ENCODE data around the gene CD1C.
A peak's percentile ranks its signal among the peaks of the same experiment; 100 is the strongest.

CD1C gene

GRCh38 chr1:158283965-158284364 lies 5.8 kb upstream of the CD1C start:
- no peak for DNase-seq (ENCODE audit: insufficient read length)
- TF ChIP-seq TAF1 (IDR thresholded peaks at IDR 0.05; ENCODE audit: borderline replicate concordance, low read depth, low read length) (no peak), POLR2A (IDR thresholded peaks at IDR 0.05; ENCODE audit: low read depth, low read length) (no peak), POLR2AphosphoS5 (IDR thresholded peaks at IDR 0.05; ENCODE audit: low read depth, low read length) (no peak)
- FAIRE-seq = peak; percentile 88

- TF ChIP-seq POLR2AphosphoS5 (IDR thresholded peaks at IDR 0.05; ENCODE audit: low read depth, low read length) (0 out of 2 replicates have a peak, but pooled peaks have one; percentile 16), POLR2A (IDR thresholded peaks at IDR 0.05; ENCODE audit: low read depth, low read length) (no peak)
- DNase-seq (ENCODE audit: insufficient read length) (no peak), FAIRE-seq (peak; percentile 91)
These were observed 3.9 kb upstream of the CD1C start for GRCh38 chr1:158285756-158286241.

- FAIRE-seq = no peak
- no peak for DNase-seq (ENCODE audit: insufficient read length)
- TF ChIP-seq TAF1 (IDR thresholded peaks at IDR 0.05; ENCODE audit: borderline replicate concordance, low read depth, low read length) (no peak), POLR2A (IDR thresholded peaks at IDR 0.05; ENCODE audit: low read depth, low read length) (no peak), POLR2AphosphoS5 (IDR thresholded peaks at IDR 0.05; ENCODE audit: low read depth, low read length) (no peak)
These were observed 3.2 kb upstream of the CD1C start for GRCh38 chr1:158286487-158286886.

- TF ChIP-seq POLR2AphosphoS5 (IDR thresholded peaks at IDR 0.05; ENCODE audit: low read depth, low read length) = no peak
- no peak for TF ChIP-seq TAF1 (IDR thresholded peaks at IDR 0.05; ENCODE audit: borderline replicate concordance, low read depth, low read length)
- no peak for TF ChIP-seq POLR2A (IDR thresholded peaks at IDR 0.05; ENCODE audit: low read depth, low read length)
- FAIRE-seq (peak; percentile 91), DNase-seq (ENCODE audit: insufficient read length) (no peak)
These were observed 2.8 kb upstream of the CD1C start for GRCh38 chr1:158286941-158287346.

- no peak for DNase-seq (ENCODE audit: insufficient read length)
- TF ChIP-seq POLR2A (IDR thresholded peaks at IDR 0.05; ENCODE audit: low read depth, low read length) (no peak), POLR2AphosphoS5 (IDR thresholded peaks at IDR 0.05; ENCODE audit: low read depth, low read length) (no peak), TAF1 (IDR thresholded peaks at IDR 0.05; ENCODE audit: borderline replicate concordance, low read depth, low read length) (no peak)
- FAIRE-seq = no peak
These were observed 660 bp downstream of the CD1C start for GRCh38 chr1:158290321-158290844.

GRCh38 chr1:158295791-158296190 lies 6.1 kb downstream of the CD1C start:
- DNase-seq (ENCODE audit: insufficient read length) (no peak), FAIRE-seq (no peak)
- TF ChIP-seq POLR2AphosphoS5 (IDR thresholded peaks at IDR 0.05; ENCODE audit: low read depth, low read length) (no peak), TAF1 (IDR thresholded peaks at IDR 0.05; ENCODE audit: borderline replicate concordance, low read depth, low read length) (no peak), POLR2A (IDR thresholded peaks at IDR 0.05; ENCODE audit: low read depth, low read length) (no peak)

GRCh38 chr1:158310623-158311022 lies 20.9 kb downstream of the CD1C start:
- no peak for TF ChIP-seq POLR2A (IDR thresholded peaks at IDR 0.05; ENCODE audit: low read depth, low read length)
- no peak for TF ChIP-seq TAF1 (IDR thresholded peaks at IDR 0.05; ENCODE audit: borderline replicate concordance, low read depth, low read length)
- TF ChIP-seq POLR2AphosphoS5 (IDR thresholded peaks at IDR 0.05; ENCODE audit: low read depth, low read length) = no peak
- DNase-seq (ENCODE audit: insufficient read length) (no peak), FAIRE-seq (no peak)

- TF ChIP-seq POLR2AphosphoS5 (IDR thresholded peaks at IDR 0.05; ENCODE audit: low read depth, low read length) (no peak), TAF1 (IDR thresholded peaks at IDR 0.05; ENCODE audit: borderline replicate concordance, low read depth, low read length) (no peak), POLR2A (IDR thresholded peaks at IDR 0.05; ENCODE audit: low read depth, low read length) (no peak)
- FAIRE-seq = no peak
- no peak for DNase-seq (ENCODE audit: insufficient read length)
These were observed 21.3 kb downstream of the CD1C start for GRCh38 chr1:158311066-158311465.

- no peak for FAIRE-seq
- TF ChIP-seq POLR2AphosphoS5 (IDR thresholded peaks at IDR 0.05; ENCODE audit: low read depth, low read length) = no peak
- TF ChIP-seq TAF1 (IDR thresholded peaks at IDR 0.05; ENCODE audit: borderline replicate concordance, low read depth, low read length) = no peak
- no peak for TF ChIP-seq POLR2A (IDR thresholded peaks at IDR 0.05; ENCODE audit: low read depth, low read length)
- no peak for DNase-seq (ENCODE audit: insufficient read length)
These were observed 34.1 kb downstream of the CD1C start for GRCh38 chr1:158323866-158324265.

- DNase-seq (ENCODE audit: insufficient read length) (no peak), FAIRE-seq (peak; percentile 36)
- TF ChIP-seq TAF1 (IDR thresholded peaks at IDR 0.05; ENCODE audit: borderline replicate concordance, low read depth, low read length) (no peak), POLR2A (IDR thresholded peaks at IDR 0.05; ENCODE audit: low read depth, low read length) (no peak), POLR2AphosphoS5 (IDR thresholded peaks at IDR 0.05; ENCODE audit: low read depth, low read length) (no peak)
These were observed 34.7 kb downstream of the CD1C start for GRCh38 chr1:158324395-158324794.

- TF ChIP-seq POLR2A (IDR thresholded peaks at IDR 0.05; ENCODE audit: low read depth, low read length) (no peak), POLR2AphosphoS5 (IDR thresholded peaks at IDR 0.05; ENCODE audit: low read depth, low read length) (no peak), TAF1 (IDR thresholded peaks at IDR 0.05; ENCODE audit: borderline replicate concordance, low read depth, low read length) (no peak)
- DNase-seq (ENCODE audit: insufficient read length) (no peak), FAIRE-seq (no peak)
These were observed 37.8 kb downstream of the CD1C start for GRCh38 chr1:158327481-158327880.

- no peak for TF ChIP-seq POLR2AphosphoS5 (IDR thresholded peaks at IDR 0.05; ENCODE audit: low read depth, low read length)
- no peak for TF ChIP-seq POLR2A (IDR thresholded peaks at IDR 0.05; ENCODE audit: low read depth, low read length)
- no peak for TF ChIP-seq TAF1 (IDR thresholded peaks at IDR 0.05; ENCODE audit: borderline replicate concordance, low read depth, low read length)
- FAIRE-seq = no peak
- DNase-seq (ENCODE audit: insufficient read length) = no peak
These were observed 38.7 kb downstream of the CD1C start for GRCh38 chr1:158328426-158328825.

Measured in GM12892 (cell line).